Epithelial cell of proximal tubule (primary cell): ENCODE data around the gene ZNF469. TPM values are rescaled to one million over a fixed set of nuclear protein-coding genes. Genes with fewer than 3 reads are reported as not detected.

Experiments
- DNase-seq: peaks from one replicate; pipeline ENCODE4 v3.0.0-alpha.2; 2011; ENCODE audit warnings: low read depth
- H3K4me3 ChIP-seq: 2 replicates; pipeline ENCODE4 v1.5.1; 2011; ENCODE audit warnings: low read depth, mild to moderate bottlenecking, low read length
- CTCF ChIP-seq: conservative IDR thresholded peaks from 2 replicates; pipeline ENCODE4 v1.5.1; 2012; ENCODE audit warnings: low read depth, mild to moderate bottlenecking, low read length
- total RNA-seq: library from RNA; depleted of rRNA; stranded (reverse); fragments of >200 nt; gene quantifications from 2 replicates; pipeline ENCODE4 v1.2.3, GENCODE V29; 2015

The ZNF469 gene
- total RNA-seq, 1 donor from 2014 or later: 2.2 TPM

DNA sequence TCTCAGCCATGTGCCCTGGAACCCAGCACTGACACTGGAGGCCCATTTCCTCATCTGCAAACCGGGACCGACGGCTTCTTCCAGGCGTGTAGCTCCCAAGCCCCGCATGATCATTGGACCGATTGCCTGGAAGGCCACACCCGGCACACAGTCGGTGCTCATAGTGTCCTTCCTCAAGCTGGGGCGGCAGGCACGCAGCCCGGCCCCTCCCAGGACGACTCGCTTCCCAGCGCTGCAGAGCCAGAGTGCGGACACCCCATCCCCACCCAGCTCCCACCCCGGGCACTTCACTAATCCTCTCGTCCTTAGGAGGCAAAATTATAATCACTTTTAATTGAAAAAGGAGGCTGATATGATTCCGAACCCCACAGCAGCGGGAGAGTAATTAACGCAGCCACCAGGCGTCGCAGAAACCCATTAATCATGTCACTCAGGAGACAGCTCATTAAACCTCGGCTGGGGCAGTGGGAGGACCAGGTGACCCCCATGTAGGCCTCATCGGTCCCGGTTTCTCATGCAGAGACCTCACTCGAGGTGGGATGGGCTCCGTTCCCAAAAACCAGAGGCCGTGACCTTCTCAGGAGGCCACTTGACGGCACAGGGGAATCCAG, 33.1 kb downstream of the ZNF469 start:
- DNase-seq: no peak
- H3K4me3 ChIP-seq: no peak overlapping the region
- TF ChIP-seq CTCF: peak; percentile 31

GRCh38 chr16:88416686-88417085, 33.9 kb downstream of the ZNF469 start:
- no peak for DNase-seq
- TF ChIP-seq CTCF: no peak
- no peak overlapping the region for H3K4me3 ChIP-seq

DNA sequence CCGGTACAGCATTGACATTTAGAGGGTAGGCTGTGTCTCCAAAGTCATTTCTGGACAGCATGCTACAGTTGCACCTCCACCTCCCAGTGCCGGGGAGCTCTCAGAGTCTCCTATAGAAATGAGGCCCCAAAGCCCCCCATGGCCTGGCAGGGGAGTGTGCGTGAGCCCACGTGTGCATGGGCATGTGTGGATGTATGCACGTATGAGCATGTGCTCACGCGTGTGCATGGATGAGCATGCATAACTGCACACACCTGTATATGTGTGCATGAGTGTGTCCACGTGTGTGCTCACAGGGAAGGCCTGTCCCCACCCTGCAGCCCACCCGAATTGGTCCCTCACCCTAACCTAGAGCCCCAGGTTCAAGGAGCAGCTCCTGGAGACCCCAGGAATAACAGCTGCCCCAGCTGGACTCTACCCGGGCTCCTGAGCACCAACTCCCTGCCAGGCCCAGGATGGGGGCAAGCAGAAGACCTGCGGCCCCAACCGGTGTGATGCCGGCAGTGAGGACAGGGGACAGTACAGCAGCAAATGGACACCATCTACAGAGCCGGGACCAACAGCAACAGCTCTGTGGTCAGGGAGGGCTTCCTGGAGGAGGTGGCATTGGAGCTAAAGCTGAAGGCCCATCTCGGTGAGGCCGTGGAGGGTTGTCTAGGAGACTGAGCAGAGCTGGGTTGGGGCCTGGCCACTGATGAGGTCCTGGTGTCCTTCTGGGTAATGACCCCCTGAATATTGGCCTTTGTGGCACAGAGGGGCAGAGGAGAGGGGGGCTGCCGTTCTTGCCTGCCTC, 35.1 kb downstream of the ZNF469 start:
- TF ChIP-seq CTCF: no peak
- DNase-seq: no peak
- H3K4me3 ChIP-seq: no peak overlapping the region

DNA sequence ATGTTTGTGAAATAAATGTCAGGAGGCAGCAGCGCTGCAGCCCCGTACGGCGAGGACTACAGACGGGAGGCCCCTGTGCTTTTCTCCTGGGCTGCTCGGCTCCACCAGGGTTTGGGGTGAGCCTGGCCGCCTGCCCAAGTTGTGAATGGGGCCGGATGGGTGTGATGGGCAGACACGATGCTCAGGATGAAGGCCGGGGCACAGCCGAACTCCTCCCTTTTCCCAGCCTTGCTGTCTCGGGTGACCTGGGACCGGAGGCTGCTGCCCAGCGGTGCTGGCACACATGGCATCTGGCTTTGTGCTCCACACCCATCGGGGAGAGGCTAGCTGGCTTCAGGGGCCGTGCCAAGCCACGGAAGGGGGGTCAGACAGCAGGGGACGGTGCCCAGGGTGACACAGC, 36.1 kb downstream of the ZNF469 start:
- TF ChIP-seq CTCF: no peak
- DNase-seq: no peak
- H3K4me3 ChIP-seq: no peak overlapping the region

DNA sequence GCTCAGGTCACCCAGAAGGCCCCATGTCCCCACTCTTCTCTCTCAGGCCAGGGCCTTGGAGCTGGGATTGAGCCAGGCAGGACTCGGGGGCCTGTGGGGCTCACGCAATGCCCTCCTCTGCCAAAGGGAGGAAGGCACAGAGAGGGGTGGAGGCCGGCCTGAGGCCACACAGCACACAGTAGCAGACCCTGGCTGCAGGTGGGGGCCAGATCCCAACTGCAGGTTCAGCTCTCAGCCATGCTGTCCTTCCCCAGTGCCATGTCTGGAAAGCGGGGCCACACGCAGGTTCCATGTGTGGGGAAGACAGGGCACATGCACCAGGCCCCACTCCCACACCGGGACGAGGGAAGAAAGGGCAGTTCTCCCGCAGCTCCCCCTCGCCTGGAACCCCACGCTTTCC, 37.0 kb downstream of the ZNF469 start:
- no peak overlapping the region for H3K4me3 ChIP-seq
- DNase-seq: no peak
- TF ChIP-seq CTCF: no peak

DNA sequence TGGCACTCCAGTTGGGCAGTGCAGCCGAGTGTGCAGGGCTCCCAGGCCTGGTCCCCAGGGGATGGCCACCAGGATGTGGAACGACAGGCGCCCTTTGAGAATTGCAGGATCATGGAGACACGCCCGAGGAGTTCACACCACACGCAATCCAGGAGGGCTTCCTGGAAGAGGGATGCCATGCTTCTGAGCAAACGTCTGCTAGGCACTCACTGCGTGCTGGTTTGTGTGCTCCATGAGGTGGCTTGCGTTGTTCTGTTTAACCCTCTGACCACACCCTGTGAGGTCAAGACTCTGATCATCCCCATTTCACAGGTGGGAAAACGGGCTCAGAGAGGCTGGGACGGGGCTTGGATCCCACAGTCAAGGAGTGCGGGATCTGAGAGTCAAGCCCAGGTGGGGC, 37.7 kb downstream of the ZNF469 start:
- no peak for DNase-seq
- TF ChIP-seq CTCF: no peak
- no peak overlapping the region for H3K4me3 ChIP-seq

- TF ChIP-seq CTCF: no peak
- no peak for DNase-seq
- no peak overlapping the region for H3K4me3 ChIP-seq
These were observed 38.5 kb downstream of the ZNF469 start for GRCh38 chr16:88421301-88421700.
